RWPE1 (cell line): Measurements from ENCODE around the gene RETN.

ENCODE experiments used
- CTCF ChIA-PET: fragments of 350-600 bp; sonication (Branson Sonifier 250); formaldehyde crosslinking; extraction: SDS; loops from one replicate; lab custom pipeline; 2021; lab: Yijun Ruan, JAX
- POLR2A ChIA-PET: fragments of 400-600 bp; formaldehyde crosslinking; extraction: SDS; loops from one replicate; lab custom pipeline; 2020; ENCODE audit warnings: antibody characterized with exemption; ENCODE audit not compliant: low non-redundant PET; lab: Yijun Ruan, JAX
- DNase-seq: peaks from one replicate; pipeline ENCODE4 v3.0.0; 2012; ENCODE audit warnings: low spot score
- H3K27ac ChIP-seq: fragments of 450-650 bp; 2 replicates; pipeline ENCODE4 v1.5.1; 2017
- TF ChIP-seq, protein P1 (sequence below): fragments of 450-650 bp; conservative IDR thresholded peaks from 2 replicates; pipeline ENCODE4 v1.5.1; 2017; ENCODE audit warnings: low read depth, mild to moderate bottlenecking

Gene RETN

DNA sequence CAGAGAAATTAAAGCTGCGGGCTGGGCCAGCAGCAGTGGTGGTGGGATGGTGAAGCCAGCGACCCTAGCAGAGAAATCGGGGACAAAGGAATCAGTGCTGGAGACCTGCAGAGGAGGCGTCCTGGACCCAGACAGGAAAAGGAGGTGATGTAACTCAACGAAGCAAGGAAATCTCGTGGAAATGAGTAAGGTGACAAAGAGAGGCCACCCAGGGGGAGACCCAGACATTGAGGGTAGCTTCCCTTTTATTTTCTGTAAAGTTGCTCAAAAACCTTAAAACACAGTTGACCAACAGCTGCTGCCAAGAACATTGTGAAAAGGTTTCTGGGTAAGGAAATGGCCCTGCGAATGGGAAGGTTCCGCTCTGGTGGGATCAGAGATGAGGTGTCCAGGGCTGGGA lies 13.3 kb upstream of the RETN start:
- CTCF ChIA-PET = no interaction called here
- no peak overlapping the region for H3K27ac ChIP-seq
- TF ChIP-seq, protein P1, sequence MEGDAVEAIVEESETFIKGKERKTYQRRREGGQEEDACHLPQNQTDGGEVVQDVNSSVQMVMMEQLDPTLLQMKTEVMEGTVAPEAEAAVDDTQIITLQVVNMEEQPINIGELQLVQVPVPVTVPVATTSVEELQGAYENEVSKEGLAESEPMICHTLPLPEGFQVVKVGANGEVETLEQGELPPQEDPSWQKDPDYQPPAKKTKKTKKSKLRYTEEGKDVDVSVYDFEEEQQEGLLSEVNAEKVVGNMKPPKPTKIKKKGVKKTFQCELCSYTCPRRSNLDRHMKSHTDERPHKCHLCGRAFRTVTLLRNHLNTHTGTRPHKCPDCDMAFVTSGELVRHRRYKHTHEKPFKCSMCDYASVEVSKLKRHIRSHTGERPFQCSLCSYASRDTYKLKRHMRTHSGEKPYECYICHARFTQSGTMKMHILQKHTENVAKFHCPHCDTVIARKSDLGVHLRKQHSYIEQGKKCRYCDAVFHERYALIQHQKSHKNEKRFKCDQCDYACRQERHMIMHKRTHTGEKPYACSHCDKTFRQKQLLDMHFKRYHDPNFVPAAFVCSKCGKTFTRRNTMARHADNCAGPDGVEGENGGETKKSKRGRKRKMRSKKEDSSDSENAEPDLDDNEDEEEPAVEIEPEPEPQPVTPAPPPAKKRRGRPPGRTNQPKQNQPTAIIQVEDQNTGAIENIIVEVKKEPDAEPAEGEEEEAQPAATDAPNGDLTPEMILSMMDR = no peak
- no peak for DNase-seq
- POLR2A ChIA-PET = no interaction called here

DNA sequence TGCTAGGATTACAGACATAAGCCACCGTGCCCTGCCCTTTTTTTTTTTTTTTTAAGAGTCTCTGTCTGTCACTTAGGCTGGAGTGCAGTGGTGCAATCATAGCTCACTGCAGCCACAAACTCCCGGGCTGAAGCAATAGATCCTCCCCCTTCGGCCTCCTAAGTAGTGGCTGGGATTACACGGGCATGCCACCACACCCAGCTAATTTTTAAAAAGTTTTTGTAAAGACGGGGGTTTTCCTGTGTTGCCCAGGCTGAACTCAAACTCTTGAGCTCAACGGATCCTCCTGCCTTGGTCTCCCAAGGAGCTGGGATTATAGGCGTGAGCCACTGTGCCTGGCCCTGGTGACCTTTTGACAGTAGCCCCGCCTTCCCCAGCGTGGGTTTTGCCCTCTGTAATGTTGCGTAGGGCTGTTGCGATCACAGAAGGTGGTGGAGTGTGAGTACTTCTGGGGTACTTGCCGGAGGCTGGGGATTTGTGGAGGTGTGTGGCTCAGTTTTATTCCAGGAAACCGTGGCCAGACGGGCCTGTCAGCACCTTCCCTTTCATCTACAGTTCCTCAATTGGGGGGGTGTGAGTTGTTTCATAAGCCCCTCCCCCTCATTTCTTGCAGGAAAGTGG lies 11.6 kb upstream of the RETN start:
- TF ChIP-seq, protein P1 = no peak
- CTCF ChIA-PET = interaction anchor here (0.6 to 0.7 kb wide), 3 partner anchors 15 to 45 kb away, joined by 3 read pairs; partner anchors contain the start of gene FCER2
- POLR2A ChIA-PET = interaction anchor here (0.6 kb wide), 1 partner anchor 27 kb away, joined by 6 read pairs; no protein-coding TSS in a partner anchor
- H3K27ac ChIP-seq = no peak overlapping the region
- no peak for DNase-seq

DNA sequence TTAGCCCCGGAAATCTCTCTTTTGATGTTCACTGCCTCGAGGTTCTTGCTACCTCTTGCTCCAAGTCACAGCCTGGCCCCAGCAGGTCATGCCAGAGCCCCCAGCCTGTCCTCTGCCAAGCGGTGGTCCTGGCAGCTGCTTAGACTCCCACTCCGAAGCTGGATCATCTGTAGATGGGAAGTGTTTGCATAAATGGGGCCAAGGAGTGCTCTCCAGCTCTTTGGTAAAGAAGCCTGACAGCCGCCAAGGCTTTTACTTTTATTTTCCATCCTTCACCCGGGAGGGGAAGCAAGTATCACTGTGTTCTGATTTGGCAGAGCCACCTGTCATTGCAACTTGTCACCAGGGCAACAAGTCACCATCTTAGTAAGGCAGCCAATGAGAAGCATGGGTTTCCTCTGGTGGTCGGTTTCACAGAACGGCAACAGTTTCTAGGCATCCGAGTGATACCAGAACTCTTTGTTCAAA lies 10.6 kb upstream of the RETN start:
- DNase-seq = no peak
- ChIA-PET CTCF (interaction anchor here (0.7 kb wide), 1 partner anchor 16 kb away, joined by 3 read pairs; no protein-coding TSS in a partner anchor), POLR2A (no interaction called here)
- TF ChIP-seq, protein P1 = no peak
- no peak overlapping the region for H3K27ac ChIP-seq

DNA sequence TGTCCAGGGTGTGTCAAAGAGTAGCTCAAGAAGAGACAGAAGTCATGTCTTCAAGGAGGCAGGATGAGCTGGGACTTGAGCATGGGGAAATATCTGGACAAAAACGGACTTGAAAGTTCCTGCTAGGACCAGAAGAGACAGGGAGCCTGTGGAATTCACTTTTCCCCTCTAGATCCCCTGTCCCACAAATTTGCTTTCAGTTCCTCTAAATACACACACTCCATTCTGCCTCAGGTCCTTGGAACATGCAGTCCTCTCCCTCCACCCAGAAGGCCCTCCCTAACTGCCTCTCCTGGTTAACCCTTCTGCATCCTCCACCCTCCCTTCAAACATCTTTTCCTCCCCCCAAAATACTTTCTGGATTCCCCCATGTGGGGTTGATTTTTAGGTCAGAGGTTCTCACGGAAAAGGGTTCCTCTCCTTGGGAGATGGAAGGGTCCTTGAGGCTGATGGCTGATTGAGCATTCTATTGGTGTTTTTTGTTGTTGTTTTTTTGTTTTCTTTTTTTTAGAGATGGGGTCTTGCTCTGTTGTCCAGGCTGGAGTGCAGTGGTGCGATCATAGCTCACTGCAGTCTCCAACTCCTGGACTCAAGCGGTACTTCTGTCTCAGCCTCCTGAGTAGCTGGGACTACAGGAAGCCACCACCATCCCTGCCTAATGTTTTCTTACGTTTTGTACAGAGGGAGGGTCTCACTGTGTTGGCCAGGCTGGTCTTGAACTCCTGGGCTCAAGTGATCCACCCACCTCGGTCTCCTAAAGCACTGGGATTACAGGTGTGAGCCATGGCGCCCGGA lies 6.9 kb upstream of the RETN start:
- no peak overlapping the region for H3K27ac ChIP-seq
- ChIA-PET POLR2A (no interaction called here), CTCF (interaction anchor here (0.8 kb wide), 1 partner anchor 82 kb away, joined by 5 read pairs; no protein-coding TSS in a partner anchor)
- TF ChIP-seq, protein P1 = no peak
- no peak for DNase-seq

DNA sequence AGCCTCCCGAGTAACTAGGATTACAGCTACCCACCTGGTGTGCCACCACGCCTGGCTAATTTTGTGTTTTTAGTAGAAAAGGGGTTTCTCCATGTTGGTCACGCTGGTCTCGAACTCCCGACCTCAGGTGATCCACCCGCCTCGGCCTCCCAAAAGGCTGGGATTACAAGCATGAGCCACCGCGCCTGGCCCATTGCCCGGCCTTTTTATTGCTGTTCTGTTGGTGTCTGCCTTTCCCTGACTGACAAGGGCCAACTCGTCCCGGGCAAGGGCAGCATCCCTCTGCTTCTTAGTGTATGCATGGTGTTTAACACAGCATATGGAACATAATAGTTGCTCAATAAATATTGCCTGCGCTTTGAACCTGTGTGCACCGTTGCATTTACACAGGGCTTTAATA lies 6.2 kb upstream of the RETN start:
- TF ChIP-seq, protein P1 = no peak
- POLR2A ChIA-PET = no interaction called here
- DNase-seq = no peak
- no peak overlapping the region for H3K27ac ChIP-seq
- CTCF ChIA-PET = no interaction called here

DNA sequence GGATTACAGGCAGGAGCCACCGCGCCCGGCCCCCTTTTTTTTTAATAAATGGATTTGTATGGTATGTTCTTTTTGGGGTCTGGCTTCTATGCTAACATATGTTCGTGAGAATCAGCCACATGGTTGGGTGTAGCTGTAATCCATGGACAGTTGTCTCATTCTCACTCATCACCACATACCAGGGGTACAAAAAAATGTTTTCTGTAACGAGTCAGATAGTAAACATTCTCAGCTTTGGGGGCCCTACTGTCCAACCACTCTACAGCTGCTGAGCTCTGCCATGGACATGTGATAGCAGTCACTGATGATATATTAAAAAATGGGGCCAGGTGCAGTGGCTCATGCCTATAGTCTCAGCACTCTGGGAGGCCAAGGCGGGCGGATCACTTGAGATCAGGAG lies 5.1 kb upstream of the RETN start:
- ChIA-PET CTCF (interaction anchor here (0.8 kb wide), 1 partner anchor 17 kb away, joined by 3 read pairs; the partner anchor contains the start of gene TRAPPC5), POLR2A (no interaction called here)
- TF ChIP-seq, protein P1 = no peak
- no peak for DNase-seq
- H3K27ac ChIP-seq = no peak overlapping the region
